A673 (cell line): Measurements from ENCODE around the gene BABAM2.

Source experiments
- EZH2 ChIP-seq: fragments of 200-600 bp; sonication (generic); IDR thresholded peaks from 2 replicates; pipeline ENCODE4 v1.6.1; 2017; ENCODE audit warnings: borderline replicate concordance, low read depth, mild to moderate bottlenecking, mixed read lengths, antibody characterized with exemption, low read length; ENCODE audit not compliant: poor library complexity, severe bottlenecking
- TF ChIP-seq, protein P1 (sequence below): fragments of 300-800, 200-600 bp; sonication (generic); conservative IDR thresholded peaks from 2 replicates; pipeline ENCODE4 v1.5.1; 2017; ENCODE audit warnings: low read depth, mild to moderate bottlenecking, antibody characterized with exemption, low read length, moderate library complexity, mixed read lengths

DNA sequence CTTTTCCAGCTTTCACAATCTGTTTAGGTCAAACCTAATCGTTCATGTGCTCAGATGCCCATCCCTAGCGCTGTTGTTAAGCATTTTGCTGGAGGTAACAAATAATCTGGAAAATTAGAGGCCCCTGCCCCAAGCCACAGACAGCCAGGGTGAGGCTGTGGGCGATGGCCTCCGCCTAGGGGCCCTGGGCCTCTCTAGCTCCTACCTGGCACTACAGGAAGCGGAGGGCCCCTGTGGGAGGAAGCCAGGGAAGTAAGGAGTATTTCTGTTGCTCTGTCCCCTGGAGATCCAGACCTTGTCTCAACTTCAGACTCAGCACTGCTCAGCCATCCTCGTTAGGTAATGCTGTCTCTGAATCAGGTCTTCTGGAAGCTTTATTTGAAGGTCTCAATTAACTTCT, 489.7 kb downstream of the BABAM2 start:
- TF ChIP-seq, protein P1, sequence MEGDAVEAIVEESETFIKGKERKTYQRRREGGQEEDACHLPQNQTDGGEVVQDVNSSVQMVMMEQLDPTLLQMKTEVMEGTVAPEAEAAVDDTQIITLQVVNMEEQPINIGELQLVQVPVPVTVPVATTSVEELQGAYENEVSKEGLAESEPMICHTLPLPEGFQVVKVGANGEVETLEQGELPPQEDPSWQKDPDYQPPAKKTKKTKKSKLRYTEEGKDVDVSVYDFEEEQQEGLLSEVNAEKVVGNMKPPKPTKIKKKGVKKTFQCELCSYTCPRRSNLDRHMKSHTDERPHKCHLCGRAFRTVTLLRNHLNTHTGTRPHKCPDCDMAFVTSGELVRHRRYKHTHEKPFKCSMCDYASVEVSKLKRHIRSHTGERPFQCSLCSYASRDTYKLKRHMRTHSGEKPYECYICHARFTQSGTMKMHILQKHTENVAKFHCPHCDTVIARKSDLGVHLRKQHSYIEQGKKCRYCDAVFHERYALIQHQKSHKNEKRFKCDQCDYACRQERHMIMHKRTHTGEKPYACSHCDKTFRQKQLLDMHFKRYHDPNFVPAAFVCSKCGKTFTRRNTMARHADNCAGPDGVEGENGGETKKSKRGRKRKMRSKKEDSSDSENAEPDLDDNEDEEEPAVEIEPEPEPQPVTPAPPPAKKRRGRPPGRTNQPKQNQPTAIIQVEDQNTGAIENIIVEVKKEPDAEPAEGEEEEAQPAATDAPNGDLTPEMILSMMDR = no peak
- no peak for TF ChIP-seq EZH2
